ENCODE data around the gene PAGR1. TPM values are rescaled to one million over a fixed set of nuclear protein-coding genes. Genes with fewer than 3 reads are reported as not detected.
A peak's percentile ranks its signal among the peaks of the same experiment; 100 is the strongest.

Gene PAGR1
- total and polyA plus RNA-seq, 2 of the 4 experiments (the other 2 are of a cell fraction) = 10.6 to 22.1 TPM

- peak overlapping the region; percentile 82 for H3K56ac ChIP-seq (ENCODE audit: extremely low read depth, insufficient read depth, low read length)
- peak overlapping the region; percentile 88 for H2BK5ac ChIP-seq (ENCODE audit: low read depth, low read length, poor library complexity, severe bottlenecking)
- WGBS, 2 experiments (ENCODE audit: extremely low coverage in 2 of 2, insufficient read length in 1 of 2) = 23% methylated on average over 14 of the region's 26 CpGs; no CpG with 5 or more reads in 1 of the 2 experiments
- peak overlapping the region; percentile 34 for H2BK120ac ChIP-seq (ENCODE audit: low read depth, low read length)
- ATAC-seq (ENCODE audit: low read depth) (no peak), DNase-seq (no peak)
- dilution Hi-C loops (cut with HindIII; ENCODE audit: low sequenced_read_pairs, unreplicated experiment) (no loop called here), intact Hi-C loops (cut with micrococcal nuclease) (loop anchor here (1.0 kb wide), 1 partner anchor 104 kb away; no protein-coding TSS in a partner anchor), in situ Hi-C loops (cut with MboI; ENCODE audit: low sequenced_read_pairs) (no loop called here)
- TF ChIP-seq ELK1 (IDR thresholded peaks at IDR 0.05; ENCODE audit: borderline replicate concordance, low read depth, low read length) = no peak
- peak overlapping the region; percentile 89 for H2AFZ ChIP-seq (replicated peaks; ENCODE audit: low read length, poor library complexity)
- no peaks in the 10 kb centered on the region for H3K27me3 ChIP-seq (ENCODE audit: control insufficient read depth, insufficient read depth, low read length)
- peak overlapping the region; percentile 98 for H3K4ac ChIP-seq (ENCODE audit: low read depth, low read length)
- ChIA-PET CTCF (interaction anchor here (1.3 kb wide), 1 partner anchor 14 kb away, joined by 3 read pairs; the partner anchor contains the start of gene KIF22), POLR2A (ENCODE audit: unreplicated experiment) (interaction anchor here (0.6 kb wide), 1 partner anchor 104 kb away, joined by 3 read pairs; no protein-coding TSS in a partner anchor)
- peak overlapping the region; percentile 77; the same call in 1 of the 2 replicates for H3K23ac ChIP-seq (ENCODE audit: low read depth, low read length)
- H3K4me2 ChIP-seq (ENCODE audit: low read depth, low read length) = peak overlapping the region; percentile 94
- H3K4me1 ChIP-seq (ENCODE audit: control insufficient read depth, insufficient read depth, low read length) = peaks cover 11% of the 10 kb centered on the region
- H4K91ac ChIP-seq (ENCODE audit: insufficient read depth, low read depth, low read length) = peak overlapping the region; percentile 96
- H3K79me1 ChIP-seq (ENCODE audit: low read depth in 1 of 2, low read length in 2 of 2) = peaks cover 4 to 32% of the 10 kb centered on the region in 2 experiments; a peak in 3 of 4 replicates
- no peak overlapping the region for H2BK20ac ChIP-seq (ENCODE audit: low read depth, low read length)
- H2AK5ac ChIP-seq (ENCODE audit: low read depth, low read length) = peak overlapping the region; percentile 100
- peak overlapping the region; percentile 97 to 99 for H4K8ac ChIP-seq (ENCODE audit: low read depth in 2 of 2, low read length in 2 of 2)
- BruUV-seq (replicated peaks) = no TSS peak
- no peak overlapping the region for H2BK15ac ChIP-seq (ENCODE audit: low read depth, low read length)
- H2AK9ac ChIP-seq (replicated peaks; ENCODE audit: low read depth, low read length, poor library complexity) = peak overlapping the region; percentile 99
- peak overlapping the region; percentile 97 for H4K5ac ChIP-seq (ENCODE audit: low read depth, low read length)
- peaks cover 25% of the 10 kb centered on the region for H3K36me3 ChIP-seq (ENCODE audit: control insufficient read depth, insufficient read depth, low read length)
- peak overlapping the region; percentile 97 for H3K9ac ChIP-seq (ENCODE audit: low read depth, low read length)
- peak overlapping the region; percentile 58 for H3K18ac ChIP-seq (ENCODE audit: low read depth, low read length)
- peak overlapping the region; percentile 79 for H3K4me3 ChIP-seq (ENCODE audit: insufficient read depth, low read depth, low read length)
- H3K9me1 ChIP-seq (ENCODE audit: insufficient read depth, low read length) = 0 out of 2 replicates have a peak, but pooled peaks cover 3% of the 10 kb centered on the region
- peak overlapping the region; percentile 95 for H3K27ac ChIP-seq (ENCODE audit: insufficient read depth, low read length)
- no peaks in the 10 kb centered on the region for H3K9me3 ChIP-seq (ENCODE audit: control insufficient read depth, insufficient read depth, low read length)
- peak overlapping the region; percentile 99 for H3K14ac ChIP-seq (replicated peaks; ENCODE audit: low read depth, low read length)
- peaks cover 16% of the 10 kb centered on the region for H4K20me1 ChIP-seq (ENCODE audit: insufficient read depth, low read length)
These were observed 11.3 kb upstream of the PAGR1 start for GRCh38 chr16:29804455-29805231.
